ENCODE data around the gene DAPP1. TPM values are rescaled to one million over a fixed set of nuclear protein-coding genes. Genes with fewer than 3 reads are reported as not detected.

DAPP1 gene
- total RNA-seq, 1 experiment from 2014 or later: not detected

DNA sequence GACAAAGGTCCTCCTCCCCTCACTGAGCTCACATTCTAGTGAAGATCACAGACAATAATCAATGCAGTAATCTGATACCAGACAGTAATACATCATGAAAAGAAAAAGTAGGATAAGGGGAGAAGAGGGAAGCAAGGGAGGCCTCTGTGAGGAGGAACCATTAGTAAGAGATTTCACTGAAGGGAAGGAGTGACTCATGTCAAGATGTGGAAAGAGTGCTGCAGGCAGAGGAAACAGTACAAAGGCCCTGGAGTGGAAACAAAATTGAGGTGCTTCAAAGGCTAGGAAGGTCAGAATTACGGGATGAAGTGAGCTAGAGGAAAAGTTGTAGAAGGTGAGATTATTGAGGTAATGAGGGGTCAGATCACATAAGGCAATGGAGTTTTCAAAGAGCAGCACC, 39.5 kb downstream of the DAPP1 start:
- Histone ChIP-seq H3K4me3 (ENCODE audit: insufficient read depth, low read depth, low read length) (no peak overlapping the region), H3K36me3 (replicated peaks; ENCODE audit: control insufficient read depth, insufficient read depth, low read length) (no peaks in the 10 kb centered on the region), H3K27me3 (ENCODE audit: control insufficient read depth, insufficient read depth, low read length) (no peaks in the 10 kb centered on the region)
- DNase-seq: no peak

DNA sequence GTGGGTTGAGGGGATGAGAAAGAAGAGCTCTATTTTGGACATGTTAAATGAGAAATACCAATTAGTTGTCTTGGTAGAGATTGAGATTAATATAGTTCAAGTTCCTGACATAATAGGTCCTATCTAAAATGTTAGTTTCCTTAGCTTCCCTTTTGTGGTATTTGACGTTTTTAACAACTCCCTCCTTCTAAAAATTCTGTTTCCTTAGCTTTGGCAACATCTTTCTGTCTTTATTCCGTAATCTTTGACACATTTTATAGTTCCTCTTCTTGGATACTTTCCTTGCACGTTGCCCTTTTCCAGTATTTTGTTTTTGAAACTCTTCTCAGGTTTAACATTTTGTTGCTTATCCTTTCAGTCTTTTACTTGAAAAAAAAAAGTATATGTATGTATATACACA, 40.7 kb downstream of the DAPP1 start:
- no peaks in the 10 kb centered on the region for H3K36me3 ChIP-seq (replicated peaks; ENCODE audit: control insufficient read depth, insufficient read depth, low read length)
- no peak overlapping the region for H3K4me3 ChIP-seq (ENCODE audit: insufficient read depth, low read depth, low read length)
- no peak for DNase-seq
- no peaks in the 10 kb centered on the region for H3K27me3 ChIP-seq (ENCODE audit: control insufficient read depth, insufficient read depth, low read length)

DNA sequence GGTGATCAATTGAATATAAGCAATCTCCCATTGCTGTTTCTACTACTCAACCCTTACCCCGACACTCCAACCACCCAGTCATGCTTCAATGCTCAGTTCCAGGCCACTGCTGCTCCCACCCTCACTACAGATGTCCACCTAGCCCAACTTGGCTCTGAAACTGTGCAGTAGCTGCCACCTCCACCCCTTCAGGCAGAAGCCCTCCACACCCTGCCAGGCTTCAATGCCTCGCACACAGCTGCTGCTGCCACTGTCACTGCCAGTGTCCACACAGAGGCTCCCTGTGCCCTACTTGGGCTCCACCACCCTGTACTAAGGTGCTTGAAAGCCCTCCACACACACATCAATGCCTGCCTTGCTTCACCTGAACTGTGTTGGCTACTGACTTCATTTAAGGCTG, 43.0 kb downstream of the DAPP1 start:
- no peak for DNase-seq
- no peak overlapping the region for H3K4me3 ChIP-seq (ENCODE audit: insufficient read depth, low read depth, low read length)
- H3K36me3 ChIP-seq (replicated peaks; ENCODE audit: control insufficient read depth, insufficient read depth, low read length): no peaks in the 10 kb centered on the region
- H3K27me3 ChIP-seq (ENCODE audit: control insufficient read depth, insufficient read depth, low read length): no peaks in the 10 kb centered on the region

DNA sequence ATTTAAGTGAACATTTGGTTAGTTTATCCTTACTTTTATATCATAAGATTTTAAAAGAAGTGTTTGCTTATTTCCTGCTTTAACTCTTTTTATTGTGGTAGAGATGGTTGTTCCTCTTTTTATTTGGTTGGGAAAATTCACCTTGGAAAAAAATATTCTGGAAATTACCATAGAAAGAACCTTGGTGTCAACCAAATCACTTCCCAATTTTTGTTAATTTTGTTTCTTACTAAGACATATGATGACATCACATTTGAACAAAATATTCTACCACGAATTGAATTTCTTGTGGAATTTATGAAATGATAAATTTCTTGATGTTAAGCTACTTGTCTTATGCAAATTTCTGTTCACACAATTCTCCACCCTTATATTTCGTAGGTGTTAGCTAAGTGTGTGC, 43.9 kb downstream of the DAPP1 start:
- DNase-seq: no peak
- Histone ChIP-seq H3K36me3 (replicated peaks; ENCODE audit: control insufficient read depth, insufficient read depth, low read length) (no peaks in the 10 kb centered on the region), H3K4me3 (ENCODE audit: insufficient read depth, low read depth, low read length) (no peak overlapping the region), H3K27me3 (ENCODE audit: control insufficient read depth, insufficient read depth, low read length) (no peaks in the 10 kb centered on the region)

DNA sequence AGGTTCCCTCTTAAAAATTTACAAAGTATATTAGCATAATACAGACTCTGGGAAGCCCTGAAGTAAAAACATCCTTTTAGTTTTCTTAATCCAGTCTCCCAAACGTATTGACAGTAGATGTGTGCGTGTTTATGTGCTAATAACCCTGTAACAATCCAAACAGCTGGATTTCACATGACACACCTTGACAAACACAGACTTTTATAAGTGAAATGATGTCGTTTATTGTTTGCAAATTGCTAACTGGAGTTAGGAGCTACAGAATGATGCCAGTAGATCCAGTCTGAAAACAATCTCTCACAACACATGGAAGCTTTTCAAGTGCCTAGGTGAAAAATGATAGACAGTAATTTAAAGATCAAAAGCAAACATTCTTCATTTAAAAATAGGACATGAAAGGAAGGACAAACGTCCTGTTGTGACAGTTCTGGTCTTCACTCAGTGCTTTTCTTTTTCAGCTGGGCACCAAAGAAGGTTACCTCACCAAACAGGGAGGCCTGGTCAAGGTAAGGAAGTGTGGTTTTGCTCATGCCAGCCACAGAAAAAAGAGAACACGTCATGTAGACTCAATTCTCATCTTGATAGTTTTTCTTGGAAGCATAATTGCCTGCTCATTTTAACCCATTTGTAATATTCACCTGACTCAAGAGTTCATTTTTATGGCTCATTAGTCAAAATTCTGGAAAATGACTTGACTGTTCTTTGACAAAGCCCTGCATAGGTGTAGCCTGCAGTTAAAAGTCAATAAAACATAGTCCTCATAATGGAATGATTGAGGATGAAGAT, 44.7 kb downstream of the DAPP1 start:
- Histone ChIP-seq H3K4me3 (ENCODE audit: insufficient read depth, low read depth, low read length) (no peak overlapping the region), H3K36me3 (replicated peaks; ENCODE audit: control insufficient read depth, insufficient read depth, low read length) (no peaks in the 10 kb centered on the region), H3K27me3 (ENCODE audit: control insufficient read depth, insufficient read depth, low read length) (no peaks in the 10 kb centered on the region)
- no peak for DNase-seq

DNA sequence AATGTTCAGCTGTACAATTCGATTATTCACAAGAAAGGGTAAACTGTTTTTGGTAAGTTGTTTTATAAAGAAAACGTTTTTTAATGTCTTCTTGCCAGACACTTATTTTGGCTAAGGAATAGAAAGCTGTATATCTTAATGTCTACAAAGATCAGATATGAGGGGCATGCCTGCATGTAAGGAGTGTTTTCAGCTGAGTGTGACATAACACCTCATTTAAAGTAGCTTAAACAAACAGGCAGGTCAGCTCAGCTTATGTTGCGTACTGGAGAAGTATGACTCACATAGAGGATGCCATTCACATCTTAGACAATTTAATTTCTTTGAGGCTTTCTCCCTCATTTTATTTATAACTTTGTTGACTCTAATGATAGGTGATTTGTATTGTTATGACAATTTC, 47.2 kb downstream of the DAPP1 start:
- Histone ChIP-seq H3K36me3 (replicated peaks; ENCODE audit: control insufficient read depth, insufficient read depth, low read length) (no peaks in the 10 kb centered on the region), H3K4me3 (ENCODE audit: insufficient read depth, low read depth, low read length) (no peak overlapping the region), H3K27me3 (ENCODE audit: control insufficient read depth, insufficient read depth, low read length) (no peaks in the 10 kb centered on the region)
- no peak for DNase-seq

DNA sequence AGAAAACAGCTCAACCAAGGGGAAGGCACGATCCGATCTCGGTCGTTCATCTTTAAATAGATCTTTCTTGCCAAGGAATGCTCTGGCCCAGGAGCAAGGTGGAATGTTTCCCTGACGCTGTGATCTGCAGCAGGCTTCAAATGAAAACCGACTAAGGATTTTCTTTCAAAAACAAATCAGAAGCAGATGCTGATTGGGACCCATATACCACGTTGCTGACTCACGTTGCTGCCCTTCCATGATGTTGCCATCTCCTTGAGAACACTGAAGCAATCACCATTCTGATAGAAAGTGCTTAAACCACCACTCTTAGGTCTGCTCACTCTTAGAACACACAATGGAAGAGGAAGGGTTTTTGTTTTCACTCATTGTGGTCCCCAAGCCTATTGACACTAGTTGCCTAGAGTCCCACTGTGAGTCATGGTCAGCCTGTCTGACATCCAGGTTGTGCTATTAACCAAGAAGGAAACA, 51.5 kb downstream of the DAPP1 start:
- peak; percentile 4 for DNase-seq
- H3K4me3 ChIP-seq (ENCODE audit: insufficient read depth, low read depth, low read length): no peak overlapping the region
- no peaks in the 10 kb centered on the region for H3K36me3 ChIP-seq (replicated peaks; ENCODE audit: control insufficient read depth, insufficient read depth, low read length)

DNA sequence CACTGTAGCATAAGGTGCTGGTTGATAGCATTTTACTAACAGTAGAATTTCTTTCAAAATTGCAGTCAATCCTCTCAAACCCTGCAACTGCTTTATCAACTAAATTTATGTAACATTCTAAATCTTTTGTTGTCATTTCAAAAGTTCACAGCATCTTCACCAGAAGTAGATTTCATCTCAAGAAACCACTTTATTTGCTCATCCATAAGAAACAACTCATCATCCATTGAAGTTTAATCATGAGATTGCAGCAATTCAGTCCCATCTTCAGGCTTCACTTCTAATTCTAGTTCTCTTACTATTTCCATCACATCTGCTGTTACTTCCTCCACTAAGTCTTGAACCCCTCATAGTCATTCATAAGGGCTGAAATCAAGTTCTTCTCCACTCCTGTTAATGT, 55.9 kb downstream of the DAPP1 start:
- H3K36me3 ChIP-seq (replicated peaks; ENCODE audit: control insufficient read depth, insufficient read depth, low read length): no peaks in the 10 kb centered on the region
- DNase-seq: no peak
- no peak overlapping the region for H3K4me3 ChIP-seq (ENCODE audit: insufficient read depth, low read depth, low read length)
- H3K27me3 ChIP-seq (ENCODE audit: control insufficient read depth, insufficient read depth, low read length): no peaks in the 10 kb centered on the region

More for the DNA sequence above, 51.5 kb downstream of the DAPP1 start:
- no peaks in the 10 kb centered on the region for H3K27me3 ChIP-seq (ENCODE audit: control insufficient read depth, insufficient read depth, low read length)

DNA sequence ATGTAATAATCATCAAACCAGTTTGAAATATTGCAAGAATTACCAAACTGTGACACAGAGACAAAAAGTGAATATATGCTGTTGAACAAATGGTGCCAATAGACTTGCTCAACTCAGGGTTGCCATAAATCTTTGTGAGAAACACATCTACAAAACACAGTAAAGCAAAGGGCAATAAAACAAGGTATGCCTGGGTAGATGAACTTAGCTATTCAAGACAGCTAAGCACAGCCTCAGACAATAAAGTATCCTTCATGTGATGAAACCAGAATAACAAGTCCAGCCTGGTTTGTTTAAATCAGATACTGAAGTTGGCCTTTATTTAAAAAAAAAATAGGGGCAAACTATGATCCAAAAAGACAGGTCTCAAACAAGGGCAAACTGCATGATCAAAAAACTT, 58.4 kb downstream of the DAPP1 start:
- no peak overlapping the region for H3K4me3 ChIP-seq (ENCODE audit: insufficient read depth, low read depth, low read length)

DNA sequence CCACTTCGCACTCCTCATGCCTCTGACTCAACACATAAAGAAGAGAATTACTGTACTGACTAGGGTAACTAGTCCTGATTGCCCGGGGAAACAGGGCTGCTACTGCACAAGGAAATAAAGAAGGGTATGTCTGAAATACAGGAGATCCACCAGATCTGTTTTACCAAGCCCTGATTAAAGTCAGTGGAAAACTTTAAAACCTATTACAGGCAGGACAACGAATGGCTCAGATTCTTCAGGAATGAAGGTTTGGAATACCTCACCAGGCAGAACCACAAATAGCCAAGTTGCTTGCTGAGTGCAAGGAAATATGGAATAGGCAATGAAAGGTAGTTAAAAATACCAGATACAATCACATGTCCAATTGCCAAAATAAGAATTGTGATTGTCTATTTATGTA, 60.3 kb downstream of the DAPP1 start:
- no peaks in the 10 kb centered on the region for H3K27me3 ChIP-seq (ENCODE audit: control insufficient read depth, insufficient read depth, low read length)
- DNase-seq: no peak
- H3K4me3 ChIP-seq (ENCODE audit: insufficient read depth, low read depth, low read length): no peak overlapping the region
- peaks cover 1% of the 10 kb centered on the region; the same call in 1 of the 2 replicates for H3K36me3 ChIP-seq (replicated peaks; ENCODE audit: control insufficient read depth, insufficient read depth, low read length)

More for the DNA sequence above, 58.4 kb downstream of the DAPP1 start:
- no peaks in the 10 kb centered on the region for H3K27me3 ChIP-seq (ENCODE audit: control insufficient read depth, insufficient read depth, low read length)
- H3K36me3 ChIP-seq (replicated peaks; ENCODE audit: control insufficient read depth, insufficient read depth, low read length): no peaks in the 10 kb centered on the region
- DNase-seq: no peak

DNA sequence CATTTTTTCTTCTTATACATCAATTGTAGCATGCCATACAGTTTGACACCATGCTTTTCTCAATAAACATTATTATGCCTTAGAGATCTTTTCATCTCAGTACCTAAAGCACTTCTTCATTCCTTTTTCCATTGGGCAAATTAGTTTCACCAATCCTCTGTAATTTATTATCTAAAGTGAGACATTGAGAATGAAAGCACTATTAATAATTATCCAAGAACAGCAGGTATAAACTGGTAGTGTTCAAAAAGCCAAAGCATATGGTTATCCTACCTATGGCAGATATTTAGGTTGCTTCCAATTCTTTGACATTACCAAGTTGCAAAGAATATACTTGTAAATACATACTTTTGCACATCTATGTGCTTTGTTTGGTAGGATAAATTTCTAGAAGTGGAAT, 62.0 kb downstream of the DAPP1 start:
- H3K4me3 ChIP-seq (ENCODE audit: insufficient read depth, low read depth, low read length): no peak overlapping the region
- no peak for DNase-seq
- peaks cover 1% of the 10 kb centered on the region for H3K36me3 ChIP-seq (replicated peaks; ENCODE audit: control insufficient read depth, insufficient read depth, low read length)
- no peaks in the 10 kb centered on the region for H3K27me3 ChIP-seq (ENCODE audit: control insufficient read depth, insufficient read depth, low read length)

DNA sequence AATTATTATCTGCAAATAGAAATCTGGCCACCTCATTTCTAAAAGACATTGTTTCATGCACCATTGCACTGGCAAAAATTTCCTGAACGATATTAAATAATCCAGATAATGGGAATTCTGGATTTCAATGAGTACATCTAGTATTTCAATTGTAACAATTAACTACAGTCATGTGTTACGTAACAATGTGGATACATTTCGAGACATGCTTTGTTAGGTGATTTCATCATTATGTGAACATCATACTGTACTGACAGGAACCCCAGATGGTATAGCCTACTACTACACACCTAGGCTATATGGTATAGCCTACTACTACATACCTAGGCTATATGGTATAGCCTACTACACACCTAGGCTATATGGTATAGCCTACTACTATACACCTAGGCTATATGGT, 62.8 kb downstream of the DAPP1 start:
- no peaks in the 10 kb centered on the region for H3K27me3 ChIP-seq (ENCODE audit: control insufficient read depth, insufficient read depth, low read length)
- no peak for DNase-seq
- H3K36me3 ChIP-seq (replicated peaks; ENCODE audit: control insufficient read depth, insufficient read depth, low read length): peaks cover 1% of the 10 kb centered on the region

DNA sequence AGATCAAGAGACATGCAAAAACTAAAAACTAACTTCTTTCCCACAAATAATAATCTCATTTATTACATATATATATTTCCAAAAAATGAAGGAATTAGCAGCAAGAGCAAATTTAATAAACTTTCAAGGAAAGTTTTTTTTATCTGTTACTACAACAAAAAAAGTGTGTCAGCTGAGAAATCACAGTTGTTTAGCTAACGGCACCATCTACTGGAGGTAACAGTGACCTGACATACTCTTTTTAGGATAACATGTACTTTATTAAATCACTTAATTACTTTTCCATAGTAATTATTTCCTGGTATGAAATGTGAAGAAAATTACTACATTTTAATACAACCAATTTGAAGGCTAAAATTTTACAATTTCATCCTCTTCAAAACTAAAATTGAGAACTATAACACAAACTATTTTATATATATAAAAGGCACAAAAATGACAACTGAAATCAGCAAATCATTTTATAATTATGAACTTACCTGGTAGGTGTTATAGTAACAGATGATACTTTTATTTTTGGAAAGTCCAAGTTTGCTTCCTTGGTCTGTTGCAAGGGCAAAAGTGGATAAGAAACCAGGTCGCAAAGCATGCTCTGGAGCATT, 68.5 kb downstream of the DAPP1 start:
- peak; percentile 22 for DNase-seq
- Histone ChIP-seq H3K36me3 (replicated peaks; ENCODE audit: control insufficient read depth, insufficient read depth, low read length) (peaks cover 1% of the 10 kb centered on the region), H3K27me3 (ENCODE audit: control insufficient read depth, insufficient read depth, low read length) (no peaks in the 10 kb centered on the region), H3K4me3 (ENCODE audit: insufficient read depth, low read depth, low read length) (no peak overlapping the region)

More for the DNA sequence above, 62.8 kb downstream of the DAPP1 start:
- no peak overlapping the region for H3K4me3 ChIP-seq (ENCODE audit: insufficient read depth, low read depth, low read length)

DNA sequence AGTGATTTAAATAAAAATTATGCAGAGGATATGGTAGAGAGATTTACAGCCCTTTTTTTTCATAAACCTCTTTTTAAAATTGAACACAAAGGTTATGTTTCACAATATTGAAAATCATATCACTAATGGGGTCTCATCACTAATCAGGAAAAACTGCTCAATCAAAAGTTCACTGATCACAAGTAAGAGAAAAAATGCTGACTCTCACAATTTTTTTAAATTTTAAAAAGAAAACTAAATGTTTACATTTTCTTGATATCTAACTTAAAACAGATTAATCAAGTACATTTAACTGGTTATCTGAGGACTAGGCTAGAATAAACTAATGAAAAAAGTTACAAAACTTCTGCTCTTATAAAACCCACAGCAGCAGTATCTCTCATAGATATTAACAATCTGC, 69.1 kb downstream of the DAPP1 start:
- H3K36me3 ChIP-seq (replicated peaks; ENCODE audit: control insufficient read depth, insufficient read depth, low read length): no peaks in the 10 kb centered on the region; the same call in 1 of the 2 replicates
- H3K27me3 ChIP-seq (ENCODE audit: control insufficient read depth, insufficient read depth, low read length): no peaks in the 10 kb centered on the region
- DNase-seq: no peak

DNA sequence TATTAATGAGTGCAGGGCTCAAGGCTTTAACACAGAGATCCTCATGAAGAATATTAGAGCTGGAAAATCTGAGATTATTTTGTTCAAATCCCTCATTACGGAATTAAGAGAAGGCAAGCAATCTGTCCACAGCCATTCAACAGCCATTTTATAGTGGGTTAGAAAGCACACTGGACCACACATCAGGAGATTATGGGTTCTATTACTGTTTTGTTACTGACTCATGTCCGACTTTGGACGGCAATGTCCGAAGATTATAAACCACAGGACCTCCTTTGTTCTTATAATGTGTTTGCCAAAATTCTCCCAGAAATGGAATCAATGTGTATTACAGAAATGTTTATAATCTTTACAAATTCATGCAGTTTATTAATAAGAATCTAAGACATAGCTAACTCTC, 69.5 kb downstream of the DAPP1 start:
- Histone ChIP-seq H3K36me3 (replicated peaks; ENCODE audit: control insufficient read depth, insufficient read depth, low read length) (no peaks in the 10 kb centered on the region; the same call in 1 of the 2 replicates), H3K27me3 (ENCODE audit: control insufficient read depth, insufficient read depth, low read length) (no peaks in the 10 kb centered on the region), H3K4me3 (ENCODE audit: insufficient read depth, low read depth, low read length) (no peak overlapping the region)
- no peak for DNase-seq

More for the DNA sequence above, 69.1 kb downstream of the DAPP1 start:
- H3K4me3 ChIP-seq (ENCODE audit: insufficient read depth, low read depth, low read length): no peak overlapping the region
